Measurements from ENCODE around the gene HNRNPA1. TPM values are rescaled to one million over a fixed set of nuclear protein-coding genes. Genes with fewer than 3 reads are reported as not detected.

The HNRNPA1 gene
- total and polyA plus RNA-seq, 2 donors (not counting 1 experiment from before 2014, with no cell fraction given) = 631 to 1,040 TPM

DNA sequence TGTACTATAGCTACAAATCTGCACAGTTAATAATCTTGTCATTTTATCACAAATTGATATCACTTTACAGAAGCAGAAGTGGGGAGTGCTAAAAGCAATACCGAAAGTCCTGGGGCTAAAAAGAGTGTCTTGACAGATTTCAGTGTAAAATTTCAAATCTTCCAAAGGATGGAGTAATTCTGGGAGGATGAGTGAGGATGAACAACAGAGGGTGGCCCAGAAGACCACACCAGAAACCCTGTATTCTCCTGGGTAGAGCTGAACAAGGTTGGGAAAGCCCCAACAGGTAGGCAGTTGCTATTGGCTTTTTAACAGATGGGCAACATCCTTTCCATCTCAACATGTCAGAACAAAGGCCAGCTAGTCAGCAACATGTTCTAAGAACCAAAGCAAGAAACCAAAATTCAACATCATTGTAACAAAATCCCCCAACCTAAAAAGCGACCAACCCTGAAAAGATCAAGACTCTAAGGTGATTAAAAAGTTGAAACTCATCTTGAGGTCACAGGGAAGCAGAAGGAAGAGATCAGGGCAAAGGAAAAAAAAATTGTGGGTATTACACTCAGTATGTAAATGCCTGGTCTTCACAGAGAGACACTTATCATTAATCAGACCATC is 39.4 kb upstream of the HNRNPA1 start:
- Histone ChIP-seq H3K9ac (ENCODE audit: low read length) (no peak overlapping the region), H3K27me3 (replicated peaks in 1 of 4; ENCODE audit: control extremely low read depth in 1 of 4, control insufficient read depth in 3 of 4, insufficient read depth in 4 of 4, low read length in 3 of 4) (no peaks in the 10 kb centered on the region), H3K4me3 (ENCODE audit: control extremely low read depth in 1 of 5, extremely low read depth in 1 of 5, insufficient read depth in 1 of 5, low read depth in 2 of 5, low read length in 4 of 5) (no peak overlapping the region), H3K4me2 (replicated peaks; ENCODE audit: low read depth, low read length, poor library complexity, severe bottlenecking) (no peak overlapping the region), H3K9me3 (ENCODE audit: control extremely low read depth in 1 of 3, control insufficient read depth in 2 of 3, insufficient read depth in 1 of 3, low read length in 2 of 3) (no peaks in the 10 kb centered on the region), H3K27ac (ENCODE audit: low read length in 2 of 2) (no peak overlapping the region), H3K4me1 (ENCODE audit: control insufficient read depth in 2 of 2, insufficient read depth in 2 of 2, low read length in 2 of 2) (no peaks in the 10 kb centered on the region), H4K20me1 (ENCODE audit: control insufficient read depth, insufficient read depth, low read length, poor library complexity, severe bottlenecking) (no peaks in the 10 kb centered on the region), H2AFZ (ENCODE audit: insufficient read depth, low read depth, low read length, poor library complexity, severe bottlenecking) (no peak overlapping the region), H3K36me3 (replicated peaks in 1 of 2; ENCODE audit: control extremely low read depth in 1 of 2, control insufficient read depth in 1 of 2, extremely low read depth in 1 of 2, insufficient read depth in 2 of 2, low read length in 1 of 2) (peaks cover 9 to 48% of the 10 kb centered on the region in 2 experiments), H3K79me2 (ENCODE audit: control insufficient read depth, insufficient read depth, low read length) (peaks cover 7% of the 10 kb centered on the region)
- POLR2A ChIA-PET = no interaction called here
- ATAC-seq (ENCODE audit: low read depth) = no peak
- Mint-ChIP-seq H3K4me3 (no peak overlapping the region), H3K27me3 (no peaks in the 10 kb centered on the region), H3K27ac (no peak overlapping the region), H3K9me3 (ENCODE audit: insufficient read depth) (no peaks in the 10 kb centered on the region), H3K4me1 (peaks cover 2% of the 10 kb centered on the region)
- TF ChIP-seq, protein P1, sequence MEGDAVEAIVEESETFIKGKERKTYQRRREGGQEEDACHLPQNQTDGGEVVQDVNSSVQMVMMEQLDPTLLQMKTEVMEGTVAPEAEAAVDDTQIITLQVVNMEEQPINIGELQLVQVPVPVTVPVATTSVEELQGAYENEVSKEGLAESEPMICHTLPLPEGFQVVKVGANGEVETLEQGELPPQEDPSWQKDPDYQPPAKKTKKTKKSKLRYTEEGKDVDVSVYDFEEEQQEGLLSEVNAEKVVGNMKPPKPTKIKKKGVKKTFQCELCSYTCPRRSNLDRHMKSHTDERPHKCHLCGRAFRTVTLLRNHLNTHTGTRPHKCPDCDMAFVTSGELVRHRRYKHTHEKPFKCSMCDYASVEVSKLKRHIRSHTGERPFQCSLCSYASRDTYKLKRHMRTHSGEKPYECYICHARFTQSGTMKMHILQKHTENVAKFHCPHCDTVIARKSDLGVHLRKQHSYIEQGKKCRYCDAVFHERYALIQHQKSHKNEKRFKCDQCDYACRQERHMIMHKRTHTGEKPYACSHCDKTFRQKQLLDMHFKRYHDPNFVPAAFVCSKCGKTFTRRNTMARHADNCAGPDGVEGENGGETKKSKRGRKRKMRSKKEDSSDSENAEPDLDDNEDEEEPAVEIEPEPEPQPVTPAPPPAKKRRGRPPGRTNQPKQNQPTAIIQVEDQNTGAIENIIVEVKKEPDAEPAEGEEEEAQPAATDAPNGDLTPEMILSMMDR (IDR thresholded peaks at IDR 0.05) = no peak
- no peak for TF ChIP-seq EZH2 (IDR thresholded peaks at IDR 0.05; ENCODE audit: borderline replicate concordance, insufficient read depth, low read depth, low read length, poor library complexity, severe bottlenecking)
- DNase-seq = no peak
- 83% methylated on average over 1 of the region's 2 CpGs for whole genome bisulfite sequencing (ENCODE audit: insufficient coverage)
- intact Hi-C loops (cut with micrococcal nuclease) = no loop called here
- CTCF ChIA-PET = interaction anchor here (1.0 to 4.9 kb wide), 4 partner anchors 11 to 138 kb away, joined by 3 to 25 read pairs (median 6); partner anchors contain the start of gene COPZ1

DNA sequence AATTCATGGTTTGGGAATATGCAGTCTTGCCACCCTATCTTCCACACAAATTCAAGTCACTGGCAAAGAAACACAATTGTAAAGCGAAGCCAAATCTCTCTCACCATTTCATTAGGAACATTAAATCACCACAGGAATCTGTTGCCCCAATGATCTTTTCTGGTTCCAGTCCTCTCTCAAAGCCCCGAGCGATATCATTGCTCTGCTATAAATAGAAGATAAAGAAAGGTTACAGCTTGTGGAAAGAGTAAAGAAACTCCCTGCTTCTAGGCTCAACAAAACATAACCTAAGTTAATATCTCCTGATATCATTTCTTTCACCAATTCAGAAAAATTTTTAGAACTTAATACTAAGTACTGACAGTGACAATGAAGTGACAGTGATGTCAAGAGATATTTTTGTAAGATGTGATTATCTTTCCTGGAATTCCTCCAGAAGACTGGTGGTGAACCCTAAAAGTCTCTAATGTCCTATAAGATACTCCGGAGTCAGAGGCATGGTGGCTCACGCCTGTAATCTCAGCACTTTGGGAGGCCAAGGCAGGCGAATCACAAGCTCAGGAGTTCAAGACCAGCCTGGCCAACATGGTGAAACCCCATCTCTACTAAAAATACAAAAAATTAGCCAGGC is 34.4 kb upstream of the HNRNPA1 start:
- POLR2A ChIA-PET = interaction anchor here (0.6 kb wide), 1 partner anchor 9 kb away, joined by 9 read pairs; no protein-coding TSS in a partner anchor
- intact Hi-C loops (cut with micrococcal nuclease) = no loop called here
- no peak for ATAC-seq (ENCODE audit: low read depth)

More for the DNA sequence above, 34.4 kb upstream of the HNRNPA1 start:
- Histone ChIP-seq H3K9me3 (ENCODE audit: control extremely low read depth in 1 of 3, control insufficient read depth in 2 of 3, insufficient read depth in 1 of 3, low read length in 2 of 3) (no peaks in the 10 kb centered on the region), H3K4me3 (ENCODE audit: control extremely low read depth in 1 of 5, extremely low read depth in 1 of 5, insufficient read depth in 1 of 5, low read depth in 2 of 5, low read length in 4 of 5) (no peak overlapping the region), H3K9ac (ENCODE audit: low read length) (no peak overlapping the region), H3K36me3 (replicated peaks in 1 of 2; ENCODE audit: control extremely low read depth in 1 of 2, control insufficient read depth in 1 of 2, extremely low read depth in 1 of 2, insufficient read depth in 2 of 2, low read length in 1 of 2) (peaks cover 12 to 58% of the 10 kb centered on the region in 2 experiments), H3K27me3 (replicated peaks in 1 of 4; ENCODE audit: control extremely low read depth in 1 of 4, control insufficient read depth in 3 of 4, insufficient read depth in 4 of 4, low read length in 3 of 4) (no peaks in the 10 kb centered on the region), H3K4me1 (ENCODE audit: control insufficient read depth in 2 of 2, insufficient read depth in 2 of 2, low read length in 2 of 2) (peaks cover 0 to 4% of the 10 kb centered on the region in 2 donors), H2AFZ (ENCODE audit: insufficient read depth, low read depth, low read length, poor library complexity, severe bottlenecking) (no peak overlapping the region), H4K20me1 (ENCODE audit: control insufficient read depth, insufficient read depth, low read length, poor library complexity, severe bottlenecking) (no peaks in the 10 kb centered on the region), H3K4me2 (replicated peaks; ENCODE audit: low read depth, low read length, poor library complexity, severe bottlenecking) (no peak overlapping the region), H3K27ac (ENCODE audit: low read length in 2 of 2) (no peak overlapping the region), H3K79me2 (ENCODE audit: control insufficient read depth, insufficient read depth, low read length) (peaks cover 29% of the 10 kb centered on the region)
- Mint-ChIP-seq H3K9me3 (ENCODE audit: insufficient read depth) (no peaks in the 10 kb centered on the region), H3K27ac (no peak overlapping the region), H3K27me3 (no peaks in the 10 kb centered on the region), H3K4me3 (no peak overlapping the region), H3K4me1 (peaks cover 5% of the 10 kb centered on the region)
- DNase-seq = no peak
- CTCF ChIA-PET = interaction anchor here (1.0 kb wide), 1 partner anchor 13 kb away, joined by 3 read pairs; no protein-coding TSS in a partner anchor
- WGBS (ENCODE audit: insufficient coverage) = 97% methylated on average over 4 of the region's 6 CpGs
- TF ChIP-seq EZH2 (IDR thresholded peaks at IDR 0.05; ENCODE audit: borderline replicate concordance, insufficient read depth, low read depth, low read length, poor library complexity, severe bottlenecking) = no peak
- TF ChIP-seq, protein P1 (IDR thresholded peaks at IDR 0.05) = no peak
